ENCODE results near the gene KRT28. TPM values are rescaled to one million over a fixed set of nuclear protein-coding genes. Genes with fewer than 3 reads are reported as not detected.

The KRT28 gene, protein sequence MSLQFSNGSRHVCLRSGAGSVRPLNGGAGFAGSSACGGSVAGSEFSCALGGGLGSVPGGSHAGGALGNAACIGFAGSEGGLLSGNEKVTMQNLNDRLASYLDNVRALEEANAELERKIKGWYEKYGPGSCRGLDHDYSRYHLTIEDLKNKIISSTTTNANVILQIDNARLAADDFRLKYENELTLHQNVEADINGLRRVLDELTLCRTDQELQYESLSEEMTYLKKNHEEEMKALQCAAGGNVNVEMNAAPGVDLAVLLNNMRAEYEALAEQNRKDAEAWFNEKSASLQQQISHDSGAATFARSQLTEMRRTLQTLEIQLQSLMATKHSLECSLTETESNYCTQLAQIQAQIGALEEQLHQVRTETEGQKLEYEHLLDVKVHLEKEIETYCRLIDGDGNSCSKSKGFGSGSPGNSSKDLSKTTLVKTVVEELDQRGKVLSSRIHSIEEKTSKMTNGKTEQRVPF
- not detected in 2 replicates for total RNA-seq (2014; rRNA removed; shearing (Covaris generic))

DNA sequence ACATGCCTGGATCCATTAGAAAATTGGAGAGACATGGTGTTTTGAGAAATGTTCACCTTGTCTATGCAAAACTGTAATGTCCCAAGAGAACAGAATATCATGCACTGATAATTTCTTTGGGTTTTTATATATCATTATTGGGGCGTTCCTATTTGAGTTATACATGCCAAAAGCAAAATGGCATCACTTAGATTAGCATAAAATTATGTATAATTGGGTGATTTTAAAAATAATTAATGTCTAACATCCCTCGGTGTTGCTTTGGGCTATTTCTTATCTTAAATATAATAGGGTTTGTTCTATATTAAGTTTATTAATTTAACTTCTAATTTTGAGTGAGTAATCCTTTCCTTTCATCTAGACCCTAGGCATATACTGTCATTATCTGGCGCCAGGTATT is at the start of gene KRT28:
KRT28 (minus strand) TSS at position 101 of the 400 bp plus-strand sequence; CDS start at position 35, 66 bp downstream.
- no peak for DNase-seq (ENCODE audit: low read depth)

DNA sequence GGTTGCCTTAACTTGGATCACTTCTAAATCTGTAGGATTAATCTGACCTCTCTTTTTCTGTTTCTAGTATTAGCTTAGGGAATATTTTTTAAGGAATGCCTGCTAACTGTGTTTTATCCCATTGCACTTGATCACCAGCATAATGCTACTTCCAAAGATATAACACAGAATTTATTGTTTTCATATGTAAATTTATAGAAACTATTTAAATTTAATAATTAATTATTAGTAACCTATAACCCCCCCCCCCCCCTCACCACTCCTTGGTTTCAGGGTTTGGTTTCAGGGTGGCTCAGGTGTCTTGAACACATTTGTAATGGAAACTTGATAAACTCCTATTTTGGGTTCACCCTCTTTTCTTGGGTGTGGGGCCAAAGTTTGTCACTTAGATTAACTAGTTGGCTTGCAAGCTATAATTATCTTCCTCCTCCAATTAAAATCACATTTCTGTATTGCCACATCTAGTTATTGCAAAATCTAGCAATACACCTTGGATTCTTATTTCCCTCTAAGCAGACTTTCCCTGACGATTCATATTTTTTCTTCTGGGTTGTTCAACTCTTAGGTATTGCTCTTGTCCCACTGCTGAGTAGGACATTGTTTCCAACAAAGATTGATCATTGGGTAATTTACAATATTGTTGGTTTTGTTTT is 49.0 kb upstream of the KRT28 start:
- DNase-seq (ENCODE audit: low read depth), result no peak

DNA sequence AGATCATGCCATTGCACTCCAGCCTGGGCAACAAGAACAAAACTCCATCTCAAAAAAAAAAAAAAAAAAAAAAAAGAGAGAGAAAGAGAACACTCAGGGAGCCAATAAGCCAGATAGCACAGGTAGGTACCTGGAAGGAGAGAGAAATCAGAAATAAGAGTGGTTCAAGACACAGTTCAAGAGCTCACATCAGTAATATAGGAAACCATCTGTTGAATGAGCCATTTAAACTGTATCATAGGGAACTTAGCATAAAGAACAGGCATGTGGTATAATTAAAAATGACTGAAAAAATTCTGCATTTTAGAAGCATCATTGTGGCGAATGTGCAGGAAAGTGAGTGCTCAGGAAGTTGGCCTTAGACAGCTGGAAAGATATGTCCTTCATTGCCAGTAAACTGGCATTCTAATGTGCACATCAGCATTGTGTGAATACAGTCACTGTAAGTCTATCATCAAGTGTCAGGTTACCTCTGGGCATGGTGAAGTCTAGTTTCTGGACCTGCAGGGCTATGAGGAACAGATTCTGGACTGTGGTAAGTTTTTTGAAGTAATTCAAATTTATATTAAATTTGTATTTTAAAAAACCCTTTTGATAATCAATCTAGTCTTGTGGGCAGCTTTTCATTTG is 46.9 kb upstream of the KRT28 start:
- peak; percentile 37 for DNase-seq (ENCODE audit: low read depth)

DNA sequence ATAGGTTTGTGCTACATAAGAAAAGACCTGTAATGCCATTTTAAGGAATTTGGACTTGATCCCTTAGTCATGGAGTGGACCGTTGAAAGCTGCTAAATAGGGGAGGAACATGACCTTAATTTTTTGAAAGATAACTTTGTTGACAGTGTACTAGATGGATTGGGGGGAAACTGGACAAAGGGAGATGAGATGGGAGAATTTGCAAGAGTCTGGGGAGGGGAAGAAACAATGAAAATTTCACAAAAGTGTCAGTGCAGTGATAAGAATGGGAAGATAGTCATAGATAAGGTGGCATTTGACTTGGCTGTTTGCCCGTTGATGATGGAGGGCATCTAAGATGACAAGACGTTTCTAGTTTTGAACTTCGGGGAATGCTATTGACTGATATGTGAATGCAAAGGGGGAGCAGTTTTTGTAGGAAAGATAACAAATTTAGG is 44.9 kb upstream of the KRT28 start:
- DNase-seq (ENCODE audit: low read depth), result no peak

DNA sequence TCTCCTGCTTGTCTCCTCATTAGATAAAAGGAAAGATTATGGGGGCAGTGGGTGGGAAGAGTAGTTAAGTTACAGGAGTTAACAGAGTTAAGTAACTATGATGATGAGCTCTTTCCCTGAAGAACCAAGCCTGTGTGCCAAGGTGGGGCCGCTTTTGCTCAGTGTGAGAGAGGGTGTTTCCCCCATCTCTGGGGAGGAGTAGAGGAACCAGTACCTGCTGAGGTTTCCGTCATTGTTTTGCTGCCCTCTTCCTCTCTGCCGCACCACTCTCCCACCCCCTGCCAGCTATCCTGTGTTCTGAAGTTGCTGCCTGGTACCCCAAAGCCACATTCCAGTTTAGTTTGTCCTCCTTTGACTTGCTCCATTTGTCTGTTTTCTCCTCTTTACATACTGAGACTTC is 43.5 kb upstream of the KRT28 start:
- no peak for DNase-seq (ENCODE audit: low read depth)

DNA sequence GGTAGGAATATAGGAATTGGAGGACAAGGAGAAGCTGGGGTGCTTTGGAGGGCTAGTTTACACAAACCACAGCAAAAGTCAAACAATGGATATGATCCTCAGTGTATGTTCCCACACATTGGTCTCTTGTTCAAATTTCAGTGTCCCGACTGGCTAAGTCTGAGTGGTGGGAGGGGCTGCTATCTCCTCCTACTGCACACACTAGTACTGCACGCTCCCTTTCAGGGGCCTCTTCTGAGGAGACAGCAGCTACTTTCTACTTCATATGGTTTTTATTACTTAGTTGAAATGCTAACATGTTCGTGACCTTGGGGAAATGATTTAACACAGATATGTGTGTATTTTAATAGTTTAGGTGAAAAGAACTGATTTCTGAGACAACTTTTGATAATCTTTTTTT is 41.5 kb upstream of the KRT28 start:
- DNase-seq (ENCODE audit: low read depth), result no peak

DNA sequence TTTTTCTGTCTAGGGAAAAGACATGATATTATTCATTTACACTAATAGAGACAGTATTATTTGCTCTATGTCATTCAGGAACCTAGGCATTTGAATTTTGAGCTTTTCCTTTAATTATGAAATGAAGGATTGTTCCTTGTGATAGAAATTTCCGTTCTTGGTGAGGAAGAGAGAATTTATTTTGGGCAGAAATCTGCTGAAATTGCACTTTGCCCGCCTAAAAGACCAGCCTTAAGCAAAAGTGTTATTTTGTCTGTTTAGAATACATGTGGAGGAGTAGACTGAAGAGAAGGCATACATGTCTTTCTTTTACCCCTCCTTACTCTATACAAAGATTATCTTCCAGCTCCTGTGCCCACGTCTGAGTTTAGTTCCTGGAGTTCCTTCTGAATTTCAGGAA is 39.4 kb upstream of the KRT28 start:
- no peak for DNase-seq (ENCODE audit: low read depth)

DNA sequence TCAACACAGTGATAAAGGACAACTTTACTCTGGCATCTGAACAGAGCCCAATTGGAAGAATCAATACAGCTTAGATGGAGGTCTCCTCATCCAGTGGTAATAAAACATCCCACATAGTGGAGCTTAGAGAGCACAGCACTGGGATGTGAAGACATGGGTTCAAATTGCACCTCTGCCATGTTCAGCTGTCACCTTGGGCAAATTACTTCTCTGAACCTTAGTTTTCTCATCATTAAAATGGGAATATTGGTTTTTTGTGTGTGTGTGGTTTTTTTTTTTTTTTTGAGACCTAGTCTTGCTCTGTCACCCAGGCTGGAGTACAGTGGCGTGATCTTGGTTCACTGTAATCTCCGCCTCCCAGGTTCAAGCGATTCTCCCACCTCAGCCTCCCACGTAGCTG is 36.3 kb upstream of the KRT28 start:
- no peak for DNase-seq (ENCODE audit: low read depth)

DNA sequence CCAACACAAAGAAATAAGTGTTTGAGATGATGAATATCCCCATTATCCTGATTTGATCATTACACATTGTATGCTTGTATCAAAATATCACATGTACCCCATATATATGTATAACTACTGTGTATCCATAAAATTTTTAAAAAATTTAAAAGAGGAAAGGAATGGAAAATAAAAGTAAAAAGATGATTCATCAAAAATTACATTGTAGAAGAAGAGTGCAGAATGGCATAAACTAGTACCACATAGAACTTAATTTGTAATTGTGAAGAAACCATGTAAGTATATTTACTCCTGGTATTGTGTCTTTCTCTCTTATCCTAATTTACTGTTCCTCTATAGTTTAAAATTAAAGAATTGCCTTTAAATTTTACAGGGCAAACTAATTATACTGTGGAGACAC is 34.1 kb upstream of the KRT28 start:
- no peak for DNase-seq (ENCODE audit: low read depth)

DNA sequence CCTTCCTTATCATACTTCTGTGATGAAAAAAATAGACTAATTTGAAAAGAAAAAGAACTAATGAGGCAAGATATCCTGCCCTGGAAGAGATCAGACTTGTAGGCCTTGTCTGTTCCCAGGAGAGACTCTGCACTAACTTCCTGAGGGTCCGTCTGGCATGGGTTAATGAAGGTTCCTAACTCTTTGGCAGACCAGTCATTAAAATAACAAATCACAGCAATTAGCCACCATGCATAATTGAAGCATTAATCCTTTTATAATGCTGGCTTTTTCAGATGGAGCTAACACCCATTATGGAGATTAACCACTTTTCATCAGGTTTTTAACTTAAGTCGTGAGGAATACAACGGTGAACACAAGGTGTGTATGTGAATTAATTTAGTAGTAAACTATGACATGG is 33.1 kb upstream of the KRT28 start:
- no peak for DNase-seq (ENCODE audit: low read depth)

DNA sequence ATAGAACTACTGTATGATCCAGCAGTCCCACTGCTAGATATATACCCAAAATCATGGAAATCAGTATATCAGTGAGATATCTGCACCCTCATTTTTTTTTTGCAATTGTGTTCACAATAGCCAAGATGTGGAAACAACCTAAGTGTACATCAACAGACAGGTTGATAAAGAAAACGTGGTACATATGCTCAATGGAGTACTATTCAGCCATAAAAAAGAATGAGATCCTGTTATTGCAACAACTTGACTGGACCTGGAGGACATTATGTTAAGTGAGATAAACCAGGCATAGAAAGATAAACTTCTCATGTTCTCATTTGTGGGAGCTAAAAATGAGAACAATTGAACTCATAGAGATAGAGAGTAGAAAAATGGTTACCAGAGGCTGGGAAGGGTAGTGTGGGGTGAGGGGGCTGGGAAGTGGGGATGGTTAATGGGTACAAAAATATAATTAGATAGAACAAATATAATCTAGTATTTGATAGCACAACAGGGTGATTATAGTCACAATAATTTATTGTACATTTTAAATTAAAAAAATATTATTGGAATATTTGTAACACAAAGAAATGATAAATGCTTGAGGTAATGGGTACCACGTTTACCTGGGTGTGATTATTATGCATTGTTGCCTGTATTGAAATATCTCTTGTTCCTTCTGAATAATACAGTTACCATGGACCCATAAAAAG is 30.5 kb upstream of the KRT28 start:
- DNase-seq (ENCODE audit: low read depth), result no peak

DNA sequence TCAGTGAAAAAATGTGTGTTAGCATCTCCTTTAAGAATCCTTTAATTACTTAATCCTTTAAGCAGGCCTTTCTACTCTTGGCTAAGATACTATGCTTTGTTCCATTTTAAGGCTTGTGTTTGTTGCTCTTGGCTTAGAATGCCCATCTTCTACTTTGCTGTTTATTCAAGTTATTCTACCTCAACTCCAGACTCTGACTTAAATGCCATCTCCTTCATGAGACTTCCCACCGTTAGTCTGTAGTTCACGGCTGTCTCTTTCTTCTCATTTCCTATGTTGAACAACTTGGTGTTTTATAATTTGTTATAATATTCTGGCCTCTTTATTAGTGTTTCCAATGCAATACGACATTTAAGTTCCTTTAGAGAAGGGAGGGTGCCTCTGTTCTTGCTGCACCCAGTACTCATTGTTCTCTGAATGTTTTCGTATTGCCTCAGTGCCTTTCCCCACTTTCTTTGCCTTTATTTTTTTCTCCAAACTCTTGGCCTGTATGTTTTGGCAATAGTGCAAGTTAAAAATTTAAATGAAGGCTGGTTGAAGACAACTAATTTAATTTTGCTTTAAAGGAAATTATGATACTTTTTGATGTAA is 28.8 kb upstream of the KRT28 start:
- DNase-seq (ENCODE audit: low read depth), result no peak

DNA sequence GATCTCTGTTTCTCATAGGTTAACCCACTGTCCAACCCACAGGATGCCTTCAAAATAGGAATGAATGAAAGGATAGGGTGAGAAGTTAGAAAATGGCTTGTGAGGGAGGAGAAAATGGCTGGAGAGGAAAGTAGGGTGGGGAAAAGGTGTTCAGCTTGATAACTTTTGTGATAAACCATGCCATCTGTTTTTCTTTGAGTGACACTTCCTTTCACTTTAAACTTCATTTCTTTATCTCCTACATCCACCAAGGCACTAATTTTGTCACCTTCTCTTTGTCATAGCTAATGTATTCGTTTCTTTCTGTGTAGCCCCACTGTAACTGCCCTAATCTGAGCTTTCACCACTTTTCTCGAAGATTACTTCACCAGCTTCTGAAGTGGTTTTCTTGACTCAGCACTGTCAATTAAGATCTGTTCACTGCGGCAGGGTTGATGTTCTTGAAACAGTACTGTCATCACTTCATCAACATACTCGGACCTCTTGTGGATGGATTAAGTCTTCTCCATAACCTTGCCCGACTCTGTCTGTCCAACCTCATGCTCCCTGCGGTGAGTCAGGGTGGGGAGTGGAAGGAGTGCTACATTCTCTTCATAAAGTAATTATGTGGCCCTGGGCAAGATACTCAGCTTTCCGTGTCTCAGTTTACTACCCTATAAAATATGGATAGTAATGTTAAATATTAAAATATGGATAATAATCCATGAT is 28.1 kb upstream of the KRT28 start:
- peak; percentile 19 for DNase-seq (ENCODE audit: low read depth)

DNA sequence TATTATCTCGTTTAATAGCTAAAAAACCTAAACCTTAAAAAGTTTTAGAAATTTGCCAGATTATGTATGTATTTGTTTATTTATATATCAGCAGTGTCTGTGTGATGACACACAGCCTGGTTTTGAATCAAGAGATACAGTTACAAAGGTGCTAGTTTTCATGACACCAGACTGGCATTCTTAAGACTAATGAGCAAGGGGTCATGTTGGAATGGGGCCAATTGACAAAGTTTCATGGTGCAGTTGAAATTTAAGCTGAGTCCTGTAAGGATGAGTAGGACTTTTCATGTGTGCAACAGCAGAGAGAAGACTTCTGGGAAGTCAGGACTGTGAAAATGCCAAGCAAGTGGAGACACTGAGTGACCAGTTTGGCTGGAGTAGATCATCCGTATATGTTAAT is 25.8 kb upstream of the KRT28 start:
- no peak for DNase-seq (ENCODE audit: low read depth)

DNA sequence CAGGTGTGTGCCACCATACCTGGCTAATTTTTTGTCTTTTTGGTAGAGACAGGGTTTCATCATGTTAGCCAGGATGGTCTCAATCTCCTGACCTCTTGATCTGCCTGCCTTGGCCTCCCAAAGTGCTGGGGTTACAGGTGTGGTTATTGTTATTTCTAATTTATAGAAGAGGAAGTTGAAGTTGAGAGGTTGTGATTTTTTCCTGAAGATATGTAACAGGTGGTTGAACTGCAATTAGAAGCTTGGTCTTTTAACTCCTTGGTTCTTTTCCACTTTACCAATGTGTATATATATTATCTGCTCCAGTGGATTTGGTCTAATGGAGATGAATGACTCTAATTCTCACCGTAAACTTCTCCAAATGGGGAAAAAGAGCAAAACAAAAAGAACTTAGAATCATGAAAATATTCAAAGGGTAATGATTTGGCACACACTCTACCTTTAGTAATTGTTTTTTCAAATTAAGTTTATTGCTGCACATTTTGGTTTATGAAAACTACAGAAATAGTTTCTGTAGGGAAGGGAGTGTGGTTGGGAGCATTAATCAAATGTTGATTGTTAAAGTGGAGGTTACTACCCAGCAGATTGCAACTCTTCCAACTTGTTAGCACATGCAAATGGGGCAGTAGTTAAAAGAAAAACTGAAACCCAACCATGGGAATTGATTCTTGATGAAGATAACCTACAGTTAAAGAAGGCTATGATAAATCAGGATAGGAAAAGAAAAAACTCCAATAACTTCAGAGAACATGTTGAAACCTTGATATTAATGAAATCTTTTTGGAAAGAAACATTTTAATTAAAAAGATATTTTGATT is 24.5 kb upstream of the KRT28 start:
- no peak for DNase-seq (ENCODE audit: low read depth)

DNA sequence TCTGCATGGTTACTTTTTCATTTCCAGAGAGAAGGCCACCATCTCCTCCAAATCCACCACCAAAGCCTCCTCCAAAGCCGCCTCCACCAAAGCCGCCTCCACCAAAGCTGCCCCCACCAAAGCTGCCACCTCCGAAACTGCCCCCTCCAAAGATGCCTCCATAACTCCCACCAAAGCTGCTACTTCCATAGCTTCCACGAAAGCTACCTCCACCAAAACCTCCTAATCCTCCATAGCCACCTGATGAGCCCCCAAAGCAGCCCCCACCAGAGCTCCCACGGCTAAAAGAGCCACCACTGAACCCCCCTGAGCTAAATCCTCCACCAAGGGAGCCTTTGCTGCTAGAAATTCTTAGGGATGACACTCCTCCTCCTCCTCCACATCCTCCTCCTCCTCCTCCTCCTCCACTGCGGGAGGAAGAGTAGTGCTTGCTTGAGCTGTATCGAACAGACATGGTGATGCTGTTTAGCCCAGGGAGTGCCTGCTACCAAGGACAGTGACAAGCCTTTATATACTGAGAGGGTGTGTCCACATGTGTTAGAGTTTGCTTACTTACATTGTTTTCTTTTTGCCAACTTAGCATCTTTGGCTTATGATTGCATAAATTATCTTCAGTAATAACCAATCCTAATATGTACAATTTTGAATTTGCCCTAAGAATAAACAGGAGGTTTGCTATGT is 22.5 kb upstream of the KRT28 start, which contains the start of gene KRT10:
KRT10 (minus strand) TSS at position 483 of the 681 bp plus-strand sequence; CDS start at position 454, 29 bp downstream.
- DNase-seq (ENCODE audit: low read depth), result no peak

DNA sequence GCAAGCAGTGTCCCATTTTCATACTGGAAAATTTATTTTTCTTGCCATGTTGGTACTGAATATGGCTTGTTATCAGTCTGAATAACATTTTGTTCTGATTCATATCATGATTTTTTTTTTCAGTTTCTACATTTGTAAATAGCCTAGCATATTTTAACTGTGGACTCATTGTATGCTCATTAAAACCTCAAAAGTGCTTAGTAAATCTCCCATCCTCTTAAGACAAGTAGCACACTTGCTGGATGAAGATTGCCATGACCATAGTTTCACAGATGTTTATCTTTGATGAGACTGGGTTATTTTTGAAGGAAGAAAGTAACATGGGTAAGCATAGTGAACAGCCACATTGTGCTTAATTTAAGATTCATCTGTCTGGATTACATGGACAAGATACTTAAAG is 21.8 kb upstream of the KRT28 start:
- no peak for DNase-seq (ENCODE audit: low read depth)

DNA sequence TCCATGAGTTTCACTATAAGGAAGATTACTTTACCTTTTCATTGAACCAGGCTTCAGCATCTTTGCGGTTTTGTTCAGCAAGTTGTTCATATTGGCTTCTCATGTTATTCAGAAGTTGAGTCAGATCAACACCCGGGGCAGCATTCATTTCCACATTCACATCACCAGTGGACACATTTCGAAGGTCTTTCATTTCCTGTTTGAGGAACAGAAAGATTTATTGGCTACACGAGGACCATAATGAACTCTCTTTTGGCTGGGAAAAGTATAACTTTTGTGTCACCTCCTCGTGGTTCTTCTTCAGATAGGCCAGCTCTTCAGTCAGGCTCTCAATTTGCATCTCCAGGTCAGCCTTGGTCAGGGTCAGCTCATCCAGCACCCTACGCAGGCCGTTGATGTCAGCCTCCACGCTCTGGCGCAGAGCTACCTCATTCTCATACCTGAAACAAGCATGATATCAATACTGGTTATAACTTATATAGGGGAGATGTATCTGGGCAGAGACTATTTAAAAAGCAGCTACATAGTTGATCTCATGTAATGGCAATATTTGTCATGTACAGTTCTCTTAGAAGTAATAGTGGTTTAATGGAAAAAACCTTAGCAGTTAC is 20.6 kb upstream of the KRT28 start:
- DNase-seq (ENCODE audit: low read depth), result no peak

DNA sequence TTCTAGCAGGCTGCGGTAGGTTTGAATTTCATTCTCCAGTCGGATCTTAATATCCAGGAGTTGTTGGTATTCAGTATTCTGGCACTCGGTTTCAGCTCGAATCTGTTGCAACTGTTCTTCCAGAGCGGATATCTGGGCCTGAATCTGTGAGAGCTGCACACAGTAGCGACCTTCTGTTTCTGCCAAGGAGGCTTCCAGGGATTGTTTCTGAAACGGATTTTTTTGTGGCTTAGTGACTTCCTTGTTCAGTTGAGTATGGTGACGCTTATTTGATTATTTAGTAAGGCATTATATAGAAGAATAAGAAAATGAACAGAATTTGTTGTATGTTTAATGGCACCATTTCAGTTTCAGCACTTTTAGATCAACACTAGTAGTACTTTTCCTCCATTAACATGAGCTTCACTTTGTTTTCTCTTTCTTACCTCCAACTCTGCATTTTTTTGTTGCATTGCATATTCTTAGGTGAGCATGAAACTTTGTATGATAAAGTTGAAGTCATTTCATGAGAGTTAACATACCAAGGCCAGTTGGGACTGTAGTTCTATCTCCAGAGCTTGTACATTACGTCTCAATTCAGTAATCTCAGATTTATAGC is 19.9 kb upstream of the KRT28 start:
- peak; percentile 5 for DNase-seq (ENCODE audit: low read depth)

Measured in M059J (cell line).